Activated CD8-positive, alpha-beta T cell treated with anti-CD3 and anti-CD28 coated beads, Interleukin-2, amount 10 ng/mL, durations not matched to agents 7 days and 5 days (primary cell): ENCODE results near the gene TMX2. TPM values are rescaled to one million over a fixed set of nuclear protein-coding genes. Genes with fewer than 3 reads are reported as not detected.

Experiments
- ATAC-seq: fragments of 150-1000 bp; cut with Tn5 transposase; one replicate; pipeline ENCODE4 v1.10.0; 2021; ENCODE audit warnings: moderate library complexity
- CTCF ChIA-PET: fragments of 350-600 bp; sonication (Branson Sonifier 250); formaldehyde crosslinking; loops from one replicate; lab custom pipeline; 2021; ENCODE audit warnings: antibody characterized with exemption; lab: Charles Lee
- POLR2A ChIA-PET: fragments of 350-600 bp; sonication (Branson Sonifier 250); formaldehyde crosslinking; loops from one replicate; lab custom pipeline; 2021; ENCODE audit warnings: antibody characterized with exemption; lab: Charles Lee
- DNase-seq: peaks from one replicate; pipeline ENCODE4 v3.0.0-alpha.2; 2020
- H3K27ac Mint-ChIP-seq: one replicate; pipeline ENCODE4 v1.8.0; 2021; ENCODE audit warnings: mild to moderate bottlenecking, mixed read lengths
- H3K27me3 Mint-ChIP-seq: one replicate; pipeline ENCODE4 v1.8.0; 2021; ENCODE audit warnings: low read depth, mixed read lengths
- H3K36me3 Mint-ChIP-seq: one replicate; pipeline ENCODE4 v1.8.0; 2021; ENCODE audit warnings: low read depth, mixed read lengths
- H3K4me1 Mint-ChIP-seq: one replicate; pipeline ENCODE4 v1.8.0; 2021; ENCODE audit warnings: low read depth, mixed read lengths
- H3K4me3 Mint-ChIP-seq: one replicate; pipeline ENCODE4 v1.8.0; 2021; ENCODE audit warnings: mild to moderate bottlenecking, mixed read lengths
- H3K9me3 Mint-ChIP-seq: one replicate; pipeline ENCODE4 v1.8.0; 2022; ENCODE audit warnings: mixed read lengths; ENCODE audit not compliant: insufficient read depth
- total RNA-seq, 2 experiments: library from RNA; stranded (reverse); gene quantifications; one replicate each; pipeline ENCODE4 v1.2.3, GENCODE V29; 2021

TMX2 gene
- 10 to 100 TPM; 65.0 to 68.7 TPM for total RNA-seq

GRCh38 chr11:57712256-57713150 lies at the start of gene TMX2:
Gene TMX2, plus strand, starts transcription at chr11:57712593. Its CDS starts 26 bp downstream, at chr11:57712619.
- peaks cover 41% of the 10 kb centered on the region for H3K4me1 Mint-ChIP-seq
- H3K27ac Mint-ChIP-seq, result peak within 1 kb of the TSS; percentile 100
- no peaks in the 10 kb centered on the region for H3K9me3 Mint-ChIP-seq

GRCh38 chr11:57662893-57663292 lies 49.5 kb upstream of the TMX2 start:
- H3K36me3 Mint-ChIP-seq, result peaks cover 39% of the 10 kb centered on the region
- H3K9me3 Mint-ChIP-seq, result no peaks in the 10 kb centered on the region
- H3K4me3 Mint-ChIP-seq, result no peak overlapping the region
- ATAC-seq (no peak), DNase-seq (no peak)
- ChIA-PET CTCF (interaction anchor here (1.1 to 1.5 kb wide), 5 partner anchors 22 to 138 kb away, joined by 3 to 12 read pairs (median 4); partner anchors contain the start of gene MED19), POLR2A (no interaction called here)
- H3K27me3 Mint-ChIP-seq, result no peaks in the 10 kb centered on the region
- peaks cover 33% of the 10 kb centered on the region for H3K4me1 Mint-ChIP-seq
- peak overlapping the region; percentile 16 for H3K27ac Mint-ChIP-seq

More at GRCh38 chr11:57712256-57713150, at the start of gene TMX2:
- POLR2A ChIA-PET, result interaction anchor here (0.6 to 2.2 kb wide), 10 partner anchors 16 to 288 kb away, joined by 3 to 17 read pairs (median 3); partner anchors contain the start of gene SELENOH
- CTCF ChIA-PET, result interaction anchor here (0.7 to 5.9 kb wide), 7 partner anchors 11 to 145 kb away, joined by 3 to 57 read pairs (median 3); partner anchors contain the start of genes BTBD18, SELENOH and UBE2L6
- Mint-ChIP-seq H3K27me3 (no peaks in the 10 kb centered on the region), H3K36me3 (peaks cover 22% of the 10 kb centered on the region), H3K4me3 (peak within 1 kb of the TSS; percentile 100)
- DNase-seq (peak; percentile 95), ATAC-seq (peak; percentile 96)

GRCh38 chr11:57663975-57664374 lies 48.4 kb upstream of the TMX2 start:
- ATAC-seq (no peak), DNase-seq (no peak)
- Mint-ChIP-seq H3K27ac (no peak overlapping the region), H3K36me3 (peaks cover 41% of the 10 kb centered on the region), H3K9me3 (no peaks in the 10 kb centered on the region), H3K4me3 (no peak overlapping the region), H3K27me3 (no peaks in the 10 kb centered on the region), H3K4me1 (peaks cover 30% of the 10 kb centered on the region)
- CTCF ChIA-PET, result no interaction called here
- POLR2A ChIA-PET, result no interaction called here

- ChIA-PET POLR2A (interaction anchor here (0.7 to 2.5 kb wide), 5 partner anchors 9 to 133 kb away, joined by 3 to 12 read pairs (median 4); partner anchors contain the start of genes CLP1, MED19 and SELENOH), CTCF (interaction anchor here (0.7 to 3.3 kb wide), 8 partner anchors 9 to 857 kb away, joined by 3 to 15 read pairs (median 8); partner anchors contain the start of genes CLP1 and UBE2L6)
- no peaks in the 10 kb centered on the region for H3K27me3 Mint-ChIP-seq
- peaks cover 43% of the 10 kb centered on the region for H3K4me1 Mint-ChIP-seq
- peak overlapping the region; percentile 99 for H3K27ac Mint-ChIP-seq
- H3K9me3 Mint-ChIP-seq, result no peaks in the 10 kb centered on the region
- H3K36me3 Mint-ChIP-seq, result peaks cover 30% of the 10 kb centered on the region
- peak; percentile 75 for ATAC-seq
- DNase-seq, result peak; percentile 97
- peak overlapping the region; percentile 96 for H3K4me3 Mint-ChIP-seq
Observed at GRCh38 chr11:57667117-57667735, 45.2 kb upstream of the TMX2 start.

GRCh38 chr11:57667736-57668433 lies 44.5 kb upstream of the TMX2 start, which contains the start of gene ZDHHC5:
Gene ZDHHC5, plus strand, starts transcription at chr11:57668114. Its CDS starts 4,977 bp downstream, at chr11:57673091.
- ATAC-seq, result peak; percentile 92
- Mint-ChIP-seq H3K9me3 (no peaks in the 10 kb centered on the region), H3K27me3 (no peaks in the 10 kb centered on the region), H3K4me1 (peaks cover 45% of the 10 kb centered on the region), H3K4me3 (peak within 1 kb of the TSS; percentile 96), H3K27ac (peak within 1 kb of the TSS; percentile 99), H3K36me3 (peaks cover 28% of the 10 kb centered on the region)
- DNase-seq, result peak; percentile 100
- CTCF ChIA-PET, result interaction anchor here (0.6 to 3.3 kb wide), 5 partner anchors 10 to 210 kb away, joined by 3 to 11 read pairs (median 10); partner anchors contain the start of gene CLP1
- POLR2A ChIA-PET, result interaction anchor here (0.7 to 2.5 kb wide), 4 partner anchors 10 to 138 kb away, joined by 3 to 12 read pairs (median 4); partner anchors contain the start of genes CLP1, MED19 and SELENOH

- Mint-ChIP-seq H3K9me3 (no peaks in the 10 kb centered on the region), H3K27ac (peak overlapping the region; percentile 99), H3K4me1 (peaks cover 51% of the 10 kb centered on the region), H3K4me3 (peak overlapping the region; percentile 96), H3K27me3 (no peaks in the 10 kb centered on the region), H3K36me3 (peaks cover 33% of the 10 kb centered on the region)
- DNase-seq, result peak; percentile 63
- ChIA-PET CTCF (interaction anchor here (0.6 to 2.8 kb wide), 3 partner anchors 11 to 190 kb away, joined by 3 to 11 read pairs (median 6); partner anchors contain the start of gene CLP1), POLR2A (interaction anchor here (0.7 to 2.5 kb wide), 3 partner anchors 11 to 139 kb away, joined by 3 to 12 read pairs (median 3); partner anchors contain the start of genes CLP1 and SELENOH)
- ATAC-seq, result peak; percentile 10
Observed at GRCh38 chr11:57668434-57668782, 44.0 kb upstream of the TMX2 start.

- no peak overlapping the region for H3K4me3 Mint-ChIP-seq
- peak overlapping the region; percentile 3 for H3K27ac Mint-ChIP-seq
- DNase-seq (no peak), ATAC-seq (no peak)
- ChIA-PET POLR2A (no interaction called here), CTCF (interaction anchor here (10.3 kb wide), 1 partner anchor 126 kb away, joined by 55 read pairs; no protein-coding TSS in a partner anchor)
- no peaks in the 10 kb centered on the region for H3K9me3 Mint-ChIP-seq
- peaks cover 60% of the 10 kb centered on the region for H3K36me3 Mint-ChIP-seq
- H3K27me3 Mint-ChIP-seq, result no peaks in the 10 kb centered on the region
- peaks cover 65% of the 10 kb centered on the region for H3K4me1 Mint-ChIP-seq
Observed at GRCh38 chr11:57674251-57674650, 38.1 kb upstream of the TMX2 start.

- ChIA-PET POLR2A (interaction anchor here (1.0 kb wide), 1 partner anchor 14 kb away, joined by 3 read pairs; no protein-coding TSS in a partner anchor), CTCF (interaction anchor here (0.7 to 10.3 kb wide), 3 partner anchors 36 to 148 kb away, joined by 3 to 55 read pairs (median 4); partner anchors contain the start of gene MED19)
- H3K4me3 Mint-ChIP-seq, result no peak overlapping the region
- H3K27me3 Mint-ChIP-seq, result no peaks in the 10 kb centered on the region
- H3K27ac Mint-ChIP-seq, result no peak overlapping the region
- H3K9me3 Mint-ChIP-seq, result no peaks in the 10 kb centered on the region
- peaks cover 64% of the 10 kb centered on the region for H3K4me1 Mint-ChIP-seq
- no peak for ATAC-seq
- H3K36me3 Mint-ChIP-seq, result peaks cover 61% of the 10 kb centered on the region
- no peak for DNase-seq
Observed at GRCh38 chr11:57675176-57675941, 37.0 kb upstream of the TMX2 start.

- peak overlapping the region; percentile 24 for H3K27ac Mint-ChIP-seq
Observed at GRCh38 chr11:57679396-57679795, 33.0 kb upstream of the TMX2 start.

GRCh38 chr11:57680552-57680874 lies 31.9 kb upstream of the TMX2 start:
- POLR2A ChIA-PET, result no interaction called here
- H3K36me3 Mint-ChIP-seq, result peaks cover 65% of the 10 kb centered on the region

More at GRCh38 chr11:57679396-57679795, 33.0 kb upstream of the TMX2 start:
- Mint-ChIP-seq H3K36me3 (peaks cover 63% of the 10 kb centered on the region), H3K4me1 (peaks cover 37% of the 10 kb centered on the region), H3K4me3 (no peak overlapping the region), H3K9me3 (no peaks in the 10 kb centered on the region), H3K27me3 (no peaks in the 10 kb centered on the region)
- CTCF ChIA-PET, result interaction anchor here (0.5 to 10.3 kb wide), 2 partner anchors 22 to 121 kb away, joined by 3 to 55 read pairs; no protein-coding TSS in a partner anchor
- POLR2A ChIA-PET, result interaction anchor here (1.0 kb wide), 1 partner anchor 63 kb away, joined by 3 read pairs; no protein-coding TSS in a partner anchor
- DNase-seq (no peak), ATAC-seq (no peak)

More at GRCh38 chr11:57680552-57680874, 31.9 kb upstream of the TMX2 start:
- Mint-ChIP-seq H3K27ac (peak overlapping the region; percentile 24), H3K27me3 (no peaks in the 10 kb centered on the region), H3K9me3 (no peaks in the 10 kb centered on the region), H3K4me1 (peaks cover 32% of the 10 kb centered on the region), H3K4me3 (no peak overlapping the region)
- DNase-seq (no peak), ATAC-seq (no peak)
- CTCF ChIA-PET, result interaction anchor here (0.7 to 10.3 kb wide), 2 partner anchors 21 to 120 kb away, joined by 3 to 55 read pairs; no protein-coding TSS in a partner anchor
